ENCODE measurements around the gene C6orf47. TPM values are rescaled to one million over a fixed set of nuclear protein-coding genes. Genes with fewer than 3 reads are reported as not detected.

C6orf47 gene
- total RNA-seq, 4 donors from 2014 or later: 22.2 to 34.9 (median 26.8) TPM

DNA sequence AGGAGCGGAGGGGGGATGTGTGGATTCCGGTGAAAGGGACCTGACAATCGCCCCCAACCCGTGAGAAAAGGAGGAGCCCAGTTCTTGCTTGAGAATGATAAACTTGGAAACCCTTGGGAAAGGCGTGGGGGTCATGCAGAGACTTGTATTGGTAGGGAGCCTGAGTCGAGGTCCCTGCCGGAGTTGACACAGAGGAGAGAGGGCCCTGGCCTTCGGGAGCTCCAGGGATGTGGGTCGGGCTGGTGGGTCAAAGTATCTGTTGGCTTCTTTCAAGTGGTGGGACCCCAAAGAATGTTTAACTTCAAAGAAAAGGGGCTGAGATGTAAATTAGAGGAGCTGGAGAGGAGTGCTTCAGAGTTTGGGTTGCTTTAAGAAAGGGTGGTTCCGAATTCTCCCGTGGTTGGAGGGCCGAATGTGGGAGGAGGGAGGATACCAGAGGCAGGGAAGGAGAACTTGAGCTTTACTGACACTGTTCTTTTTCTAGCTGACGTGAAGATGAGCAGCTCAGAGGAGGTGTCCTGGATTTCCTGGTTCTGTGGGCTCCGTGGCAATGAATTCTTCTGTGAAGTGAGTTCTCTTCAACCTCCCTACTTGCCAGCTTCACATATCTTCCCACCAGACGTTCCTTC is 5.9 kb upstream of the C6orf47 start:
- Histone ChIP-seq H3K4me1 (peaks cover 25 to 36% of the 10 kb centered on the region in 2 donors), H3K36me3 (peaks cover 4 to 62% of the 10 kb centered on the region in 2 donors), H3K27ac (peak overlapping the region; percentile 93 to 100 (median 97)), H3K9me3 (no peaks in the 10 kb centered on the region), H3K27me3 (no peaks in the 10 kb centered on the region), H3K4me3 (peak overlapping the region; percentile 83 to 98 (median 94))
- no peak for TF ChIP-seq POLR2A (IDR thresholded peaks at IDR 0.05)
- TF ChIP-seq, protein P1, sequence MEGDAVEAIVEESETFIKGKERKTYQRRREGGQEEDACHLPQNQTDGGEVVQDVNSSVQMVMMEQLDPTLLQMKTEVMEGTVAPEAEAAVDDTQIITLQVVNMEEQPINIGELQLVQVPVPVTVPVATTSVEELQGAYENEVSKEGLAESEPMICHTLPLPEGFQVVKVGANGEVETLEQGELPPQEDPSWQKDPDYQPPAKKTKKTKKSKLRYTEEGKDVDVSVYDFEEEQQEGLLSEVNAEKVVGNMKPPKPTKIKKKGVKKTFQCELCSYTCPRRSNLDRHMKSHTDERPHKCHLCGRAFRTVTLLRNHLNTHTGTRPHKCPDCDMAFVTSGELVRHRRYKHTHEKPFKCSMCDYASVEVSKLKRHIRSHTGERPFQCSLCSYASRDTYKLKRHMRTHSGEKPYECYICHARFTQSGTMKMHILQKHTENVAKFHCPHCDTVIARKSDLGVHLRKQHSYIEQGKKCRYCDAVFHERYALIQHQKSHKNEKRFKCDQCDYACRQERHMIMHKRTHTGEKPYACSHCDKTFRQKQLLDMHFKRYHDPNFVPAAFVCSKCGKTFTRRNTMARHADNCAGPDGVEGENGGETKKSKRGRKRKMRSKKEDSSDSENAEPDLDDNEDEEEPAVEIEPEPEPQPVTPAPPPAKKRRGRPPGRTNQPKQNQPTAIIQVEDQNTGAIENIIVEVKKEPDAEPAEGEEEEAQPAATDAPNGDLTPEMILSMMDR (IDR thresholded peaks at IDR 0.05 in 4 of 5, conservative IDR thresholded peaks at IDR 0.05 in 1 of 5): no peak
- intact Hi-C loops (cut with DNase I; ENCODE audit: low total_unique reads): loop anchor here (1.0 to 5.0 kb wide), 4 partner anchors 14 to 511 kb away; partner anchors contain the start of genes AGPAT1, NEU1 and RNF5
- ATAC-seq (no peak), DNase-seq (no peak)
- in situ Hi-C loops (cut with MboI; ENCODE audit: low sequenced_read_pairs in 4 of 4): loop anchor here in 2 of 4 donors (25.0 kb wide), 2 partner anchors 296 to 521 kb away; partner anchors contain the start of genes AGER (in 2 of the 2), AGPAT1 (in 2 of the 2), GPSM3 (in 2 of the 2) and PBX2 (in 2 of the 2)

DNA sequence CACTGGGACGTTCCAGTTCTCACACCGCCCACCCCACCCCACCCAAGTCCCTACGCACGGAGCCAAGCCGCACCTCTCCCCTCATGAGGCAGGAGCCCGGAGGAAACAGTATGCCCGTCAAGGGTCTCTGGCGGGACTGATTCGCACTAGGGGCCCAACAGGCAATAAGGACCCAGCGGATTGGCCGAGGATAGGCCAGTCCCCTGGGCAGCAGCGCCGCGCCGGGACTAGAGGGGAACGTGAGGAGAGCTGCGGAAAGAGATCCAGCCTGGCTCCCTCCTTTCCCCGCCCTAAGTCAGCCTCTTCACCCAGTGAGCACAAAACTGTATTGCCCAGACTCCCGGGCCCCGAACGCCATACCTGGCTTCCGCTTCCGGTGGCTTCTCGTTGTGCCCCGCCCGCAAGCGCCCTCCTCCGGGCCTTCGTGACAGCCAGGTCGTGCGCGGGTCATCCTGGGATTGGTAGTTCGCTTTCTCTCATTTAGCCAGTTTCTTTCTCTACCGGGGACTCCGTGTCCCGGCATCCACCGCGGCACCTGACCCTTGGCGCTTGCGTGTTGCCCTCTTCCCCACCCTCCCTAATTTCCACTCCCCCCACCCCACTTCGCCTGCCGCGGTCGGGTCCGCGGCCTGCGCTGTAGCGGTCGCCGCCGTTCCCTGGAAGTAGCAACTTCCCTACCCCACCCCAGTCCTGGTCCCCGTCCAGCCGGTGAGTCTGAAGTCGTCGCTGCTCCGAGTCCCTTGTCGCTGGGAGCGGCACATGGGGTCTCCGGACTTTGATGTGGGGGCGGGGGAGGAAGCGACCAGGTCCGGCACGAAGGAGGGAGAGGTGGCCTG is 5.1 kb upstream of the C6orf47 start, which contains the start of gene CSNK2B:
CSNK2B (plus strand) TSS at position 580 of the 836 bp plus-strand sequence. CDS start 752 bp downstream, outside the sequence.
- TF ChIP-seq, protein P1 (IDR thresholded peaks at IDR 0.05 in 4 of 5, conservative IDR thresholded peaks at IDR 0.05 in 1 of 5): peak in 1 of 5 experiments; percentile 19
- TF ChIP-seq POLR2A (IDR thresholded peaks at IDR 0.05): peak; percentile 72
- peak; percentile 86 for ATAC-seq
- Histone ChIP-seq H3K4me1 (peaks cover 25 to 36% of the 10 kb centered on the region in 2 donors), H3K27ac (peak within 1 kb of the TSS; percentile 93 to 100 (median 97)), H3K36me3 (peaks cover 4 to 55% of the 10 kb centered on the region in 2 donors), H3K4me3 (peak within 1 kb of the TSS; percentile 83 to 98 (median 94)), H3K9me3 (no peaks in the 10 kb centered on the region), H3K27me3 (no peaks in the 10 kb centered on the region)
- intact Hi-C loops (cut with DNase I; ENCODE audit: low total_unique reads) (loop anchor here (1.0 to 5.0 kb wide), 7 partner anchors 13 to 512 kb away; partner anchors contain the start of genes ABHD16A, AGPAT1, BAG6 and NEU1), in situ Hi-C loops (cut with MboI; ENCODE audit: low sequenced_read_pairs in 4 of 4) (loop anchor here in 2 of 4 donors (25.0 kb wide), 2 partner anchors 297 to 522 kb away; partner anchors contain the start of genes AGER (in 2 of the 2), AGPAT1 (in 2 of the 2), GPSM3 (in 2 of the 2) and PBX2 (in 2 of the 2))
- peak; percentile 99 for DNase-seq

GRCh38 chr6:31664790-31665500 is 4.4 kb upstream of the C6orf47 start, which contains the start of gene GPANK1:
Gene GPANK1, minus strand, starts transcription at chr6:31664997. Its CDS starts 519 bp downstream, at chr6:31664478.
- H3K4me3 ChIP-seq: peak within 1 kb of the TSS; percentile 83 to 98 (median 94)
- TF ChIP-seq, protein P1 (IDR thresholded peaks at IDR 0.05 in 4 of 5, conservative IDR thresholded peaks at IDR 0.05 in 1 of 5): no peak
- peak; percentile 40 to 79 for TF ChIP-seq POLR2A (IDR thresholded peaks at IDR 0.05)
- DNase-seq (peak; percentile 93), ATAC-seq (peak; percentile 72 to 82)
- peak within 1 kb of the TSS; percentile 93 to 100 (median 97) for H3K27ac ChIP-seq
- in situ Hi-C loops (cut with MboI; ENCODE audit: low sequenced_read_pairs in 4 of 4): loop anchor here in 2 of 4 donors (25.0 kb wide), 2 partner anchors 297 to 522 kb away; partner anchors contain the start of genes AGER (in 2 of the 2), AGPAT1 (in 2 of the 2), GPSM3 (in 2 of the 2) and PBX2 (in 2 of the 2)
- intact Hi-C loops (cut with DNase I; ENCODE audit: low total_unique reads): loop anchor here (1.0 to 5.0 kb wide), 6 partner anchors 13 to 1307 kb away; partner anchors contain the start of genes ABHD16A, AGPAT1, BAG6 and PRRC2A
- H3K9me3 ChIP-seq: no peaks in the 10 kb centered on the region
- peaks cover 27 to 37% of the 10 kb centered on the region in 2 donors for H3K4me1 ChIP-seq
- peaks cover 4 to 47% of the 10 kb centered on the region in 2 donors for H3K36me3 ChIP-seq
- no peaks in the 10 kb centered on the region for H3K27me3 ChIP-seq

Measured in gastrocnemius medialis (tissue), 4 donors.